Uterus (tissue), 2 donors: ENCODE data around the gene SORBS1.

Experiments
- POLR2A ChIP-seq, 2 donors: fragments of 450-650 bp; IDR thresholded peaks; one replicate each; pipeline ENCODE4 v1.6.1; 2016; ENCODE audit warnings: antibody characterized with exemption in 2 of 2, mild to moderate bottlenecking in 1 of 2, moderate library complexity in 1 of 2
- TF ChIP-seq, protein P1 (sequence below), 4 experiments: fragments of 200-600 bp in 2 of 4; fragments of 450-650 bp in 2 of 4; sonication (generic) in 2 of 4; IDR thresholded peaks; one replicate each; pipeline ENCODE4 v1.5.1; 2016 to 2019; ENCODE audit warnings: antibody characterized with exemption in 4 of 4, mild to moderate bottlenecking in 2 of 4, moderate library complexity in 1 of 4

DNA sequence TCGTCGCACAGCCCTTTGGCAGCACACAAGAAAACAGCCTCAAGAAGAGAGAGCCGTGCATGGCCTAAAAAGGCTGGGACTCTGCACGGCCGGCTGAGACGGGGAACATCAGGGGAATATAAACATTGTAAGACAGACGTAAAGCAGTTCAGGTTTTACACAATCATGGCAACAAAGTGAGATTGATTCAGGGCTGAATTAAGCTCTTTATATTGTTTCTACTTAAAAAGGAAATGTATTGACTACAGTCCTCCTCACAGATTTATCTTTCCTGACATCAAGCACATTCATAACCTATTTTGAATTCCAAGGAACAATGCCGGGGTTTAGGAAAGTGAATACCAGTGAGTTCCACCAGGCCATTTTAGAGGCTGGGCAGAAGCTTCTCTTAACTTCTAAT is 25.2 kb downstream of the SORBS1 start:
- TF ChIP-seq, protein P1, sequence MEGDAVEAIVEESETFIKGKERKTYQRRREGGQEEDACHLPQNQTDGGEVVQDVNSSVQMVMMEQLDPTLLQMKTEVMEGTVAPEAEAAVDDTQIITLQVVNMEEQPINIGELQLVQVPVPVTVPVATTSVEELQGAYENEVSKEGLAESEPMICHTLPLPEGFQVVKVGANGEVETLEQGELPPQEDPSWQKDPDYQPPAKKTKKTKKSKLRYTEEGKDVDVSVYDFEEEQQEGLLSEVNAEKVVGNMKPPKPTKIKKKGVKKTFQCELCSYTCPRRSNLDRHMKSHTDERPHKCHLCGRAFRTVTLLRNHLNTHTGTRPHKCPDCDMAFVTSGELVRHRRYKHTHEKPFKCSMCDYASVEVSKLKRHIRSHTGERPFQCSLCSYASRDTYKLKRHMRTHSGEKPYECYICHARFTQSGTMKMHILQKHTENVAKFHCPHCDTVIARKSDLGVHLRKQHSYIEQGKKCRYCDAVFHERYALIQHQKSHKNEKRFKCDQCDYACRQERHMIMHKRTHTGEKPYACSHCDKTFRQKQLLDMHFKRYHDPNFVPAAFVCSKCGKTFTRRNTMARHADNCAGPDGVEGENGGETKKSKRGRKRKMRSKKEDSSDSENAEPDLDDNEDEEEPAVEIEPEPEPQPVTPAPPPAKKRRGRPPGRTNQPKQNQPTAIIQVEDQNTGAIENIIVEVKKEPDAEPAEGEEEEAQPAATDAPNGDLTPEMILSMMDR (IDR thresholded peaks at IDR 0.05), result peak in 1 of 4 experiments; percentile 18
- no peak for TF ChIP-seq POLR2A (IDR thresholded peaks at IDR 0.05)
